Loucy (cell line): ENCODE data around the gene CHST5.
A peak's percentile ranks its signal among the peaks of the same experiment; 100 is the strongest.

Source experiments
- H2AFZ ChIP-seq: fragments of 200-600 bp; sonication (generic); 2 replicates; pipeline ENCODE4 v1.6.0; 2016; ENCODE audit warnings: antibody characterized with exemption, mild to moderate bottlenecking, low read length, moderate library complexity
- H3F3A ChIP-seq: fragments of 200-600 bp; 2 replicates; pipeline ENCODE4 v1.6.0; 2016; ENCODE audit warnings: antibody characterized with exemption, low read depth, mild to moderate bottlenecking
- H3K27me3 ChIP-seq: fragments of 200-600 bp; sonication (generic); 2 replicates; pipeline ENCODE4 v1.6.1; 2014; ENCODE audit warnings: low read length, mild to moderate bottlenecking; ENCODE audit not compliant: insufficient read depth, poor library complexity, severe bottlenecking
- H3K36me3 ChIP-seq: fragments of 200-600 bp; sonication (generic); 2 replicates; pipeline ENCODE4 v1.6.1; 2016; ENCODE audit warnings: low read length; ENCODE audit not compliant: insufficient read depth
- H3K4me1 ChIP-seq: fragments of 200-600 bp; sonication (generic); 2 replicates; pipeline ENCODE4 v1.5.1; 2014; ENCODE audit warnings: low read length, mild to moderate bottlenecking; ENCODE audit not compliant: insufficient read depth, poor library complexity, severe bottlenecking
- H3K4me2 ChIP-seq: fragments of 200-600 bp; sonication (generic); 2 replicates; pipeline ENCODE4 v1.6.0; 2014; ENCODE audit warnings: antibody characterized with exemption, low read length, low read depth, mild to moderate bottlenecking; ENCODE audit not compliant: poor library complexity, severe bottlenecking
- H3K4me3 ChIP-seq: fragments of 200-600 bp; sonication (generic); 2 replicates; pipeline ENCODE4 v1.5.1; 2014; ENCODE audit warnings: low read length, mild to moderate bottlenecking, mixed read lengths; ENCODE audit not compliant: poor library complexity, severe bottlenecking
- H3K79me2 ChIP-seq: fragments of 200-600 bp; sonication (generic); 2 replicates; pipeline ENCODE4 v1.6.1; 2014; ENCODE audit warnings: low read length; ENCODE audit not compliant: insufficient read depth
- H3K9ac ChIP-seq: fragments of 200-600 bp; sonication (generic); 2 replicates; pipeline ENCODE4 v1.6.0; 2014; ENCODE audit warnings: mild to moderate bottlenecking, low read depth, low read length, moderate library complexity; ENCODE audit not compliant: poor library complexity, severe bottlenecking
- H3K9me2 ChIP-seq: fragments of 200-600 bp; sonication (generic); replicated peaks from 2 replicates; pipeline ENCODE4 v1.6.1; 2016; ENCODE audit warnings: low read depth, low read length, mixed read lengths
- H3K9me3 ChIP-seq: fragments of 200-600 bp; sonication (generic); 2 replicates; pipeline ENCODE4 v1.6.1; 2014; ENCODE audit warnings: mild to moderate bottlenecking, antibody characterized with exemption, low read length, low read depth; ENCODE audit not compliant: insufficient read depth
- H4K20me1 ChIP-seq: fragments of 200-600 bp; sonication (generic); 2 replicates; pipeline ENCODE4 v1.6.0; 2014; ENCODE audit warnings: antibody characterized with exemption, low read length, mild to moderate bottlenecking; ENCODE audit not compliant: insufficient read depth, poor library complexity, severe bottlenecking
- EZH2phosphoT487 ChIP-seq: fragments of 200-600 bp; IDR thresholded peaks from 2 replicates; pipeline ENCODE4 v1.6.1; 2018; ENCODE audit warnings: antibody characterized with exemption, mild to moderate bottlenecking, moderate library complexity, borderline replicate concordance
- TF ChIP-seq, protein P1 (sequence below): fragments of 200-600 bp; sonication (generic); conservative IDR thresholded peaks from 2 replicates; pipeline ENCODE4 v1.5.1; 2014; ENCODE audit warnings: mild to moderate bottlenecking, antibody characterized with exemption, low read length

The CHST5 gene

DNA sequence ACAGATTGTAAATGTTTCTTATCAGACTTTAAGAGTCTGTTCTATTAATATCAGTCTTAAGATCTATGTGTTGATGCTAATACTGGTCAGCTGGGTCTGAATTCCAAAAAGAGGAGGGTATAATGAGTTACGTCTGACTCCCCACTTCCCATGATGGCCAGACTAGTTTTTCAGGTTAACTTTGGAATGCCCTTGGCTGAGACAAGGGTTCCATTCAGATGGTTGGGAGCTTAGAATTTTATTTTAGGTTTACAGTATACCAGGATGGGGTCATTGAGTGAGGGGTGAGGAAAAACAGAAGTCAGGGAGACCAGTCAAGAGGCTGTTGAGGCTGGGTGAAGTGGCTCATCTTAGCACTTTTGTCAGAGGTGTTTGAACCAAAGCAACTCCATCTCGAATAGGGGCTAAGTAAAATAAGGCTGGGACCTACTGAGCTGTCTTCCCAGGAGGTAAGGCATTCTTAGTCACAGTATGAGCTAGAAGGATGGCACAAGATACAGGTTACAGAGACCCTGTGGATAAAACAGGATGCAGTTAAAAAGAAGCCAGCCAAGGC, 23.0 kb upstream of the CHST5 start:
- no peak overlapping the region for H2AFZ ChIP-seq
- H3K4me2 ChIP-seq = no peak overlapping the region

DNA sequence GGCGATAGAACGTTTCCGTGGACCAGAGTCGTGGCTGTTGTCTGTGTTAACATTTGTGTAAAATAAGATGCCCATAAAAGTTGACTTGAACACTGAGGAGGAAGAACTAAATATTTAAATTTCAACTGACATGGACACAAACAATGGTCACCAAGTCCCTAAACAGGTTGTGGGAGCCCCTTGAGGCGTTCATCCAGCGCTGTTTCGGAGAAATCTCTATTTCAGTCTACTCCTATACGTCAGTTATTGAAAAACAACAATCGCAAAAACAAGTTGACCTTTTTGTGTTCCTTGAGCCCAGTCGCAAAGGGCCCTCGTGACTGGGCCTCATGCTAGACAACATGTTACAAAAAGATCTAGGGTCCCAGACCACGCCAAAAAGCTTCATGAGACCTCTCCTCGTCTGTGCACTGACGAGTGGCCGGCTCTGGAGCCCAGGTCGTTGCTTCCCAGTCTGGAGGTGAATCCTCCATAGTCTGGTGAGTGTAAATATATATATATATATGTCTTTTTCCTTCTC, 20.6 kb upstream of the CHST5 start:
- Histone ChIP-seq H3F3A (no peaks in the 10 kb centered on the region), H3K4me1 (peaks cover 20% of the 10 kb centered on the region), H3K36me3 (no peaks in the 10 kb centered on the region), H3K4me3 (peak overlapping the region; percentile 73), H3K9ac (peak overlapping the region; percentile 61), H3K4me2 (peak overlapping the region; percentile 71), H3K9me3 (no peaks in the 10 kb centered on the region), H4K20me1 (no peaks in the 10 kb centered on the region), H3K9me2 (no peaks in the 10 kb centered on the region), H2AFZ (peak overlapping the region; percentile 76), H3K79me2 (no peaks in the 10 kb centered on the region), H3K27me3 (no peaks in the 10 kb centered on the region)
- TF ChIP-seq, protein P1, sequence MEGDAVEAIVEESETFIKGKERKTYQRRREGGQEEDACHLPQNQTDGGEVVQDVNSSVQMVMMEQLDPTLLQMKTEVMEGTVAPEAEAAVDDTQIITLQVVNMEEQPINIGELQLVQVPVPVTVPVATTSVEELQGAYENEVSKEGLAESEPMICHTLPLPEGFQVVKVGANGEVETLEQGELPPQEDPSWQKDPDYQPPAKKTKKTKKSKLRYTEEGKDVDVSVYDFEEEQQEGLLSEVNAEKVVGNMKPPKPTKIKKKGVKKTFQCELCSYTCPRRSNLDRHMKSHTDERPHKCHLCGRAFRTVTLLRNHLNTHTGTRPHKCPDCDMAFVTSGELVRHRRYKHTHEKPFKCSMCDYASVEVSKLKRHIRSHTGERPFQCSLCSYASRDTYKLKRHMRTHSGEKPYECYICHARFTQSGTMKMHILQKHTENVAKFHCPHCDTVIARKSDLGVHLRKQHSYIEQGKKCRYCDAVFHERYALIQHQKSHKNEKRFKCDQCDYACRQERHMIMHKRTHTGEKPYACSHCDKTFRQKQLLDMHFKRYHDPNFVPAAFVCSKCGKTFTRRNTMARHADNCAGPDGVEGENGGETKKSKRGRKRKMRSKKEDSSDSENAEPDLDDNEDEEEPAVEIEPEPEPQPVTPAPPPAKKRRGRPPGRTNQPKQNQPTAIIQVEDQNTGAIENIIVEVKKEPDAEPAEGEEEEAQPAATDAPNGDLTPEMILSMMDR = no peak
- no peak for TF ChIP-seq EZH2phosphoT487

More for the DNA sequence above, 23.0 kb upstream of the CHST5 start:
- Histone ChIP-seq H3K9me3 (no peaks in the 10 kb centered on the region), H3K27me3 (no peaks in the 10 kb centered on the region), H3K4me1 (peaks cover 13% of the 10 kb centered on the region), H3F3A (no peaks in the 10 kb centered on the region), H3K4me3 (no peak overlapping the region), H4K20me1 (no peaks in the 10 kb centered on the region), H3K79me2 (no peaks in the 10 kb centered on the region), H3K36me3 (no peaks in the 10 kb centered on the region), H3K9me2 (no peaks in the 10 kb centered on the region), H3K9ac (no peak overlapping the region)
- TF ChIP-seq, protein P1 = no peak
- no peak for TF ChIP-seq EZH2phosphoT487

DNA sequence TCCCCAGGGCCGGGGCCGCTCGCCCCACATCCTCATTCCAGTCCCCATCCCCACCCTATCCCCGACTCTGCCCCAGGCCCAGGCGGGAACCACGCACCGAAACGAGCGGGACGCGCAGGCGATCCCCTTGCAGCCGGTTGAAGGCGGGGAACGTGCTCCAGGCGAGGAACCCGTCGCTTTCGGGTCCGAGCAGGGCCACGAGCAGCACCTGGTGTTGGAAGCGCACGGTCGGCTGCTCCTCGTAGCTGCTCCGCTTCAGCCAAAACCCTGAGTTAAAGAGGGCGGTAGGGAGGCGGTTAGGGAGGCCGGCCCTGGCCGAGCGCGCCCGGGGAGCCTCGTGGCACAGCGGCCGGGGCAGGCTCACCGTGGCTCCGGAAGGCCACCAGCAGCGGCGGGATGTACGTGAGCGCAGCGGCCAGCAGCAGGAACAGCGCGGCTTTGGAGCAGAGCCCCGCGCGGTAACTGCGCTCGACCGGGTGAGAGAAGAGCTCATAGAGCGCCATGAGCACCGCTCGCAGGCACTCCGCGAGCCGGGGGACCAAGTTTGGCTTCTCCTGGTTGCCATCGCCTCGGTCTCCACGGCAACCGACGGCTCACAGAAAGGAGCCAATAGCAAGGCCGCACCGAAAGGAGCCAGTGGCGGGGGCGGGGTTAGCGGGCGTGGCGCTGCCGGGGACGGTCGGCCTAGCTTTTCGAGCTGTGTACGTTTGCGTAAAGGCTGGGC, 20.0 kb upstream of the CHST5 start, which contains the start of gene TMEM231:
Gene TMEM231, minus strand, starts transcription at position 546 of the 724 bp plus-strand sequence. Its CDS starts 43 bp downstream, at position 503.
- Histone ChIP-seq H4K20me1 (no peaks in the 10 kb centered on the region), H3K4me1 (peaks cover 20% of the 10 kb centered on the region), H3K4me3 (peak within 1 kb of the TSS; percentile 73), H3K9me2 (no peaks in the 10 kb centered on the region), H2AFZ (peak within 1 kb of the TSS; percentile 76), H3K79me2 (no peaks in the 10 kb centered on the region), H3K9me3 (no peaks in the 10 kb centered on the region), H3K27me3 (no peaks in the 10 kb centered on the region), H3K9ac (peak within 1 kb of the TSS; percentile 61), H3K4me2 (peak within 1 kb of the TSS; percentile 71), H3K36me3 (no peaks in the 10 kb centered on the region), H3F3A (no peaks in the 10 kb centered on the region)
- TF ChIP-seq, protein P1 = no peak
- no peak for TF ChIP-seq EZH2phosphoT487
